Hematopoietic multipotent progenitor cell treated with erythropoietin and hydrocortisone succinate and interleukin-3 and kit ligand, for 15 days (in vitro differentiated cells): ENCODE results near the gene WNT7A.

Source experiments
- DNase-seq: peaks from one replicate; pipeline ENCODE4 v3.0.0-alpha.2; 2015; ENCODE audit warnings: low spot score

The WNT7A gene

DNA sequence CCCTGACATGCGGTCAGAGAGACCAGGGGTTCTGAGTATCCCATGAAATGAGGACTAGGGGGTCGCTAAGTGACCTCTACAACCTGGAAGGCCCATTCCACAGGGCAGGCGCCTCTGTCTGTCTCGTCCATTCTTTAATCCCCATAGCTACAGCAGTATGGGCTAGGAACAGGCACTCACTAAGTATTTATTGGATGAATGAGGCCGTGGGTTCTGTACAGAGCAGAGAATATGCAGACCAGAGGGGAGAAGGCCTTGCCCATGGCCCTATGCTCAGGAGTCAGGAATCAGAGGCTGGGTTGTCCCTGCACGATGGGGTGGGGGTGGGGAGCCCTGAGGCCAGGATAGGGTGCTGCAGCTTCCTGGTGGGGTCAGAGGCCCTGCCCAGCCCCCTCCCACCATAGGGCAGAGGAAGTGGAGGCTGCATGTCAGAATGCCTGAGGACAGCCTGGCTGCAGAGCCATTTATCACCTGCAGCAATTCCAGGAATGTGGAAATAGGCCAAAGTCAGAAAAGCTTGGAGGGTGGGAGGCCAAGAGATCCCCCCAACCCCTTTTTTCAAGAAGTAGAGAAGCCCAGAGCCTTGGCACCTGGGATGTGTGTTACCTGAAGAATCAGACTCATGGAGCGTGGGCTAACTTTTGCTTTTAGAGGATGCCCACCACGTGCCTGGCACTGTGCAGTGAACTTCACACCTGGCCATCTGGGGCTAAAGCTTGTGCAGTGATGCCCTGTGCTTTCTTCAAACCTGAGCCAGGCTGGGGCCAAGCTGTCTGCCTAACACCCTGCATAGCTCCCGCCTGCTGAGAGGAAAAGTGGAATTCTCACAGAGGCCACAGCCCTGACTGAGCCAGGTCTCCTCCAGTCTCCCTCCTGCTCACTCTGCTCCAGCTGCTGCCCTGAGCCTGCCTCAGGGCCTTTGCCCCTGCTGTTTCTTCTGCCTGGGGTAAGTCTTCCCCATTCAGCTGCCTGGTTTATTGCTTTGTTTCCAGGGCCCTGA, 109.4 kb downstream of the WNT7A start:
- DNase-seq: no peak

DNA sequence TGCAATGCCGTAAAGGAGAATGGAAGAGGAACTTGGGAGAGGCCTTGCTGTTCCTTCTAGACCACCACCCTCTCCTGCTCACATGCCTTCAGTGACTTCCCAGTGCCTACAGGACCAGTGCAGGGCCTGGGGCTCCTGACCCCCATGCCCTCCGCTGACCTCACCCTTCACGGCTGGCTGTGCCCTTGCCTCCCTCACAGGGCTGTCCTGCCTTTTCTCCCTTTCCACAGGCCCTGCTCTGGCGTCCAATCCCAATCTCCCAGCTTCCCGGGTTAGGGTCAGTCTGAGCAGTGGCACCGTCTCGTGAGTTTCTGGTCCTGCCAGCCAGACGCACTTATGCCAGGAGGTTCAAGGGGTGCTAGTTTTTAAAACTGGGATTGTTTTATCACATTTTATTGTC, 110.4 kb downstream of the WNT7A start:
- no peak for DNase-seq

DNA sequence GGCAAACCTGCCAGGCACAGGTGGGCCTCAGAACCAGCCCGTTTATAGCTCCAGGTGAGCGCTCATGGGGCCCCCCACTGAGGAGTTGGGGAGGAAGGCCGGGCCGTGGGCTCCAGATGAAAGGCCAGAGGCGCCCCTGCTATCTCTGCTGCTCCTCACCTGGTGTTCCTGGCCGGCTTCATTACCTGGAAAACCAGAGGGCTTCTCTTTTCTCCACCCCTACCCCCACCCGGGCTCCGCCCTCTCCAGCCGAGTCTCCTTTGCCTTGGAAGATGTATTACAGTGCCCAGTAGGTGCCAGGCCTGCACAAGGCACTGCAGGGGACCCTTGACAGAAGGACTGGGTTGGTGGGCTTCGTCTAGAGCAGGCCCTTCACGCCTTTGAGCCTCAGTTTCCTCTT, 111.4 kb downstream of the WNT7A start:
- DNase-seq: no peak

DNA sequence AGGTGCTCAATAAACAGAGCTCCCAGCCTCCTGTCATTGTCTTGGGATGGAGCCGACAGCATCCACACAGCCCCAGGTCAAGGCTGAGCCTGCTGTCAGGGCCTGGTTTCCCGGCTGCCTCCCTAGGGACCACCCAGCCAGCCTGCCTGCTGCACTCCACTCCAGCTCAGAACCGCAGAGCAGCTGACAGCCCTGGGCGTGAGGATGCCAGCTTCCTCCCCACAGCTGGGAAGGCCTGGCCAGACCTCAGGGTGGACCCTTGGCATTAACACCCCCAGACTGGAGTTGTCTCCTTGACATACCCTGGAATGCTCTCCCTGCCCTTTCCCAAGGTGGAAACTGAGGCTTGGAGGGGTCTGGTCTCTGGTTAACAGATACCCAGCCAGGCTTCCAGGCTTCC, 112.0 kb downstream of the WNT7A start:
- no peak for DNase-seq

DNA sequence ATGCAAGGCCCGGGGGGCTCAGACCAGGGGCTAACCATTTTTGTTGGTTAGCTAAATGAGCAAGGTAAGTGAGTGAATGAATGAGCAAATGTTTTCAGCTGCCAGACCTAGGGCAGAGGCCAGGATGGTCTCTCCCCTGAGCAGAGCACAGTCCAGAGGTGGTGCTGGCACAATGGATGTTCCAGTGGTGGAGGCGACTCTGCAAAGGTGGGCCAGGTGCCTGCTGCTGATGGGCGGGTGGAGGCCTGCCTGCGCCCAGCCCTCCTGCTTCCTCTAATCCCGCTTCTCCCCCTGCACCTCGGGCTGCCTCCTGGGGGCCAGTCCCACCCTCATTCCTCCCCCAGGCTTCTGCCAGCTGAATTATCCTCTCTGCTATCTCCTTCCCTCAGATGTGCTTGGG, 112.8 kb downstream of the WNT7A start:
- no peak for DNase-seq
